Measurements from ENCODE around the gene DPP6.
"Not testable (repeated sequence)": the region's sequence is repeated elsewhere in the genome, so short reads cannot be mapped to it uniquely, and the experiment has no call there.

Gene DPP6

DNA sequence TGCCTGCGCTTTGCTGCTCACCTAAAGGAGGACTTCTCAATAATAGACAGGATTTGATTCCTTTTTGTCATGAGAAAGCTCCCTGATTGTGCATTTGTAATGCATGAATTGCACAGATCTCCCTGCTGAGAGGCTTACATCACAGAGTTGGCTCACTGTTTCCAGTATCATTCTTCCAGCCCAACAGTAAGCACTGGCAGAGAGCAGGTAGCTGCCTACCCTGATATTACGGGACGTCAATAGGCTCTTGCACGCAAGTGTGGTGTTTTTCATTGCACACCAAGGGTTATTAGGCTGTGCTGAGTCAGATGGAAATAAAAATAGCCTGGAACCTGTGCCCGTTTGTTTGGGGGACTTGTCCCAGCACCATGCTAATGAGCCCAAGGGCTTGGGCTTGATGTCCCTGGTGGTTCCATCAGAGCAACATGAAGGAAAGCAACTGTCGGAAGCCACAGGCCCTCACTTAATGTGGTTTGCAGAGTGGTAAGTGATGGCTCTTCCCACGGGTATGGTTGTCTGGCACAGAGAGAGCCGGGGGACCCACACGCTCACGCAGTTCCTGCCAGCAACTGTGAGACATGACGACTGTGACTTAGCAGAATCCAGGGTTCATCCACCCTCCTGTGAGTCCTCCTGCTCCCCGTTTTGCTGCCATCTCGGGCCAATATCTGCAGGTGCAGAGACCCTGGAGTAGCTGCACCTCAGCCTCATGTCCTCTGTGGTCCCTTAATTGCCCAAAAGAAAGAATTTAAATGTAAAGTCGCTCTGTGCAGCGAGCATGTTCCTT lies 20.4 kb downstream of the DPP6 start:
- not testable (repeated sequence) for DNase-seq (ENCODE audit: low read depth in 2 of 2, low spot score in 1 of 2)

- DNase-seq (ENCODE audit: low read depth in 2 of 2, low spot score in 1 of 2) = not testable (repeated sequence)
These were observed 26.3 kb downstream of the DPP6 start for GRCh38 chr7:154078523-154078922.

GRCh38 chr7:154080249-154080648 lies 28.1 kb downstream of the DPP6 start:
- not testable (repeated sequence) for DNase-seq (ENCODE audit: low read depth in 2 of 2, low spot score in 1 of 2)

DNA sequence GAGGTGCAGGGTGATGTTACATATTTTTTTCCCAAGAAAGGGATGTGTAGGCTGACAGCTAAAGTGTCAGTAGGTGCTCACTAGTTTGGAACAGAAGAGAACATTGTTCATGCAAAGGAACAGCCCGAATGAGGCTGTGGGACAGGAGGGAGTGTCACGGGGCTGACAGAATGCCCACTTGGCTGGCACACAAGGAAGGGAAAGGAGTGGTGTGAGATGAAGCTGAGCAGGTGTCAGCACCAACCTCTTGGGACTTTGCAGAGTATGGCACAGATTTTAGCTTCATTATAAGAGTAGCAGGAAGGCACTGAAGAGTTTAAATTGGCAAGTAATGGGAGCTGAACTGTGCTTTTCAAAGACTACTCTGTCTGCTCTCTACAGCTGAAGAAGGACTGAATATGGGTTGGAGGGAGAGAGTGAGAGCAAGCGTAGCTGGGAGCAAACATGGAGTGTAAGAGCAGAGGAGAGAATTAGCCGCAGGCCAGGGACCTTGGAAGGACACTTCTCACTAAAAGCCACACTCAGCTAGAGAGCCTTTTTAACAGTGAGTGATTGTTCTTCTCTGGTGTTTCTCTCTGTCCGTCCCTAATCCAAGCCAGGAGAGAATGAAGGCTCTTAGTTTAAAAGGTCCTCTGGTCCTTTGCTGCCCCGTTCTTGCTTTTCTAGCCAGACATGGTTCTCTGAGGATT lies 35.0 kb downstream of the DPP6 start:
- DNase-seq (ENCODE audit: low read depth in 2 of 2, low spot score in 1 of 2) = not testable (repeated sequence)

- not testable (repeated sequence) for DNase-seq (ENCODE audit: low read depth in 2 of 2, low spot score in 1 of 2)
These were observed 39.9 kb downstream of the DPP6 start for GRCh38 chr7:154092093-154092492.

- DNase-seq (ENCODE audit: low read depth in 2 of 2, low spot score in 1 of 2) = not testable (repeated sequence)
These were observed 43.0 kb downstream of the DPP6 start for GRCh38 chr7:154095201-154095600.

DNA sequence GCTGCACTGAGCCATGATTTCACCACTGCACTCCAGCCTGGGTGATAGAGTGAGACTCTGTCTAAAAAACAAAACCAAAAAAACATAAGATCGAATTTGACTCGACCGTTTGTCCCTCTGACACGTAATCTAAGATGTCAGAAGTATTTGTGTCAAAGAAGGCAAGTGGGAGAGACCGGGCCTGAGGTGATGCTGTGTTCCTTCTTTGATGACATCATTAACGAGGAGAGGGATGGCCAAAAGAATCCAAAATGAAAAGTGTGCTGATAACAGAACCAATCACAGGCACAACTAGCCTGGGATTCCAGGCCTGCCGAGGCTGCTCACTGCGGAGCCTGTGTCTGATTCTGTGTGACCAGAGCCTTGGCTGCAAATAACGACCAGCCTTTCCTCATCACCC lies 52.9 kb downstream of the DPP6 start:
- not testable (repeated sequence) for DNase-seq (ENCODE audit: low read depth in 2 of 2, low spot score in 1 of 2)

DNA sequence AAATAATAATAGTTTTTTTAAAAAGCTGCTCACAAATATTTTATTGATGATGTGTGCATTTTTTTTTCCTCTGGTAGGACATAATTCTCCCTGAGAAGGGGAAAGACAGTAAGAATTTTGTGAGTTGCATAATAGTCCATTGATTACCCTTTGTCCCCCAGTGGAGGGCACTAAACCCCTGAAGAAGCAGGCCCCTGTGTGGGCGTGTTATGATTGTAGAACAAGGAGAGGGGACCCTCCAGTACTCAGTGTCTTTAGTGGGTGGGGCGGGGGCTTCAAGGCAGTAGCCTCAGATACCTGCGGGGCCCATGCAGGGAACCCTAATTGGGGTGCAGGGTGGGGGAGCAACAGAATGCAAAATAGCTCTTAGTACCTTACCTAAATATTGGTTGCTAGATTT lies 57.4 kb downstream of the DPP6 start:
- not testable (repeated sequence) for DNase-seq (ENCODE audit: low read depth in 2 of 2, low spot score in 1 of 2)

DNA sequence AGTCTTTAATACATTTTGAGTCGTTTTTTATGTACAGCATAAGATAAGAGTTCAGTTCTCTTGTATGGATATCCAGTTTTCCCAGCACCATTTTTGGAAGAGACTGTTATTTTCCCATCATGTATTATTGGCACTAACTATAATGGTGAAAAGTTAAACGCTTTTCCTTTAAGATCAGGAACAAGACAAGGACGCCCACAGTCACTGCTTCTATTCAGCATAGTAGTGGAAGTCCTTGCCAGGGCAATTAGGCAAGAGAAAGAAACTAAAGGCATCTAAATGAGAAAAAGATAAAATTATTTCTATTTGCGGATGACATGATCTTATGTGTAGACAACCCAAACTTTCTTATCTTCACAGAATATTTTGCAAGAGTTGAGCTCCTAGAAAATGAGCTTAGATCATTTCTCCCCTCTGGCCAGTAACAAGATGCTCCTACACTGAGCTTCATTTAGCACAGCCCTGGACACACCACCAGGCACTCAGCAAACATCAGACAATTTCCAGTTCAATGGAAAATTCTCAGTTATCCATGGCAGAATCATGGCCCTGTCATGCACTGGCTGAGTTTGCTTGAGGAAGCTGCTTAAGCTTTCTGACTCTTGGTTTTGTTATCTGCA lies 61.6 kb downstream of the DPP6 start:
- DNase-seq (ENCODE audit: low read depth in 2 of 2, low spot score in 1 of 2) = not testable (repeated sequence)

- not testable (repeated sequence) for DNase-seq (ENCODE audit: low read depth in 2 of 2, low spot score in 1 of 2)
These were observed 65.5 kb downstream of the DPP6 start for GRCh38 chr7:154117411-154118390.

DNA sequence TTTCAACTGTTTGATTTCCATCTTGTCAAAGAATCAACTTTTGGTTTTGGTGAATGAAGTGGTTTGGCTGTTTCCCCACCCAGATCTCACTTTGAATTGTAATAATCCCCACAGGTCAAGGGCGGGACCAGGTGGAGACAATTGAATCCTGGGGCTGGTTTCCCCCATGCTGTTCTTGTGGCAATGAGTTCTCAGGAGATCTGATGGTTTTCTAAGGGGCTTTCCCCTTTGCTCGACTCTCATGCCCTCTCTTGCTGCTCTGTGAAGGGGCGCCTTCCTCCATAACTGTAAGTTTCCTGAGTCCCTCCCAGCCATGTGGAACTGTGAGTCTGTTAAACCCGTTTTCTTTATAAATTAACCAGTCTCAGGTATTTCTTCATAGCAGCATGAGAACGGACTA lies 68.6 kb downstream of the DPP6 start:
- not testable (repeated sequence) for DNase-seq (ENCODE audit: low read depth in 2 of 2, low spot score in 1 of 2)

DNA sequence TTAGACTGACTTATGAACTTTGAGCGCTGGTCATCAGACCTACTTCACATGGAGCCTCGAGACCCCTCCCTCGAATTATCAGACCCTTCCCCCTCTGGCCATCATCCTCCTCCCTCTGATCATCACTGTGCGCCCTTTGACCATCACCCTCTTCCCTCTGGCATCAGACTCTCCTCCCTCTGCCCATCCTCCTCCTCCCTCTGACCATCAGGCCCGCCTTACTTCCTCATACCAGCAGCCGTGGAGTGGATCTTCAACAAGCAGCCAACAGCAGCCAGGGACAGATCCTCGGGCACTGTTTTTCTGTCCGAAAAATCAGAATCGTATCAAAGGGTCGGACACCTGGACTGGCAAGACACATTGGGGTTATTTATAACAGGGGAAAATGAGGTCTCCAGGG lies 70.5 kb downstream of the DPP6 start:
- not testable (repeated sequence) for DNase-seq (ENCODE audit: low read depth in 2 of 2, low spot score in 1 of 2)

GRCh38 chr7:154123397-154123796 lies 71.2 kb downstream of the DPP6 start:
- DNase-seq (ENCODE audit: low read depth in 2 of 2, low spot score in 1 of 2) = not testable (repeated sequence)

DNA sequence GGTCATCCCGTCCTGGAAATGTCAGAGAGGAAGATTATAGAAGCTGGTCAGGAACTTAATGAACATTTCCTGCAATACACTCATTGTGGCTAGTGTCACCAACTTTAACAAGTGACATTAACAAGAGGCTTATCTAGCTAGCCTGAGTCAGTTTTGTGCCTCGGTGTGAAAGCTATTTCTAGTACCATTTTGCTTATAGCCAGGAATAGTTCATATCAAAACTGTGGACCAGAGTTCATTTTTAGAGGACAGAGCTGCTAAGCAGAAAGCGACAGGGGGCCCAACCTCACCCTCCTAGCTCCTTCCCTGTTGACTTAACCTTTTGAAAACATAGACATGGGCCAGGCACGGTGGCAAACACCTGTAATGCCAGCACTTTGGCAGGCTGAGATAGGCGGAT lies 76.9 kb downstream of the DPP6 start:
- DNase-seq (ENCODE audit: low read depth in 2 of 2, low spot score in 1 of 2) = not testable (repeated sequence)

DNA sequence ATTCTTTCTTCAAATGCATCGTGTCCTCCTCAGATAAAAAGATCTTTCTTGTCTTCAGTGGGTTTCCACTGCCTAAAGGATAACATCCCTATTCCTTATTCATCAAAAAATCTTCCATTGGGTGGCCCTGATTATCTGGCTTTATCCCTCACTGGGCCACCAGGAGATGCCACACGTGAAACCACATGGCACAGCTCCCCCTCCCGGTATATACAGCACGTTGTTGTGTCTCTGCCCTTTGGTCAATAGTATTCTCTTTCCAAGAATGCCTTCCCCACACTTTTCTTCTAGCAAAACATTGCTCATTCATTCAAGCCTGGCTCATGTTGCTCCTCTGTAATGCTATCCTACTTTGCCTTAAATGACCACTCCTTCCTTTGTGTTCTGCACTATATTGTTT lies 80.4 kb downstream of the DPP6 start:
- not testable (repeated sequence) for DNase-seq (ENCODE audit: low read depth in 2 of 2, low spot score in 1 of 2)

DNA sequence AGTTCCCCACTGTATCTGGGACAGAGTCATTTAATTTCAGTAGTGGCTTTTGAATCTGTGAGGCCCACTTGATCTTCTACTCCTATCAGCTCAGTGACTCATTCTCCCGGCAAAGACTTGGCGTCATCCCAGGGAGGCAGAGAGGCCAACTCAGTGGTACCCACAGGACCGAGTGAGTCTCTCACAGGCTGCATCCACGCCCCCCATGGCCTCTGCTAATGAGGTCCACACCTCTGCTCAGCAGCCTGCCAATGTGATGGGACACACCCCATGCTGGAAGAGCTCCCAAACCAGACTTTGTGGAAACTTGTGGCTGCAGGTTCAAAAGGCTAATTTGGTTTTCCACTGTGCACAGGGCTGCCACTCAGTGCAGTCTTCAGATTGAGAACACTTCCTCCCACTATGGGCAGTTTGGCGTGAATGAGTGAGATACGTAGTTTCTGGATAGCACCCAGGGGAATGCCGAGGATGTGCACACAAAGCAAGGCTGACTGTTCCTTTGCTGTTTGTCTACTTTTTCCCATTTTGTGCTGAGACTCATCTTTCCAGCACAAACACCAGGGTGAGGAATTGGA lies 81.6 kb downstream of the DPP6 start:
- not testable (repeated sequence) for DNase-seq (ENCODE audit: low read depth in 2 of 2, low spot score in 1 of 2)

DNA sequence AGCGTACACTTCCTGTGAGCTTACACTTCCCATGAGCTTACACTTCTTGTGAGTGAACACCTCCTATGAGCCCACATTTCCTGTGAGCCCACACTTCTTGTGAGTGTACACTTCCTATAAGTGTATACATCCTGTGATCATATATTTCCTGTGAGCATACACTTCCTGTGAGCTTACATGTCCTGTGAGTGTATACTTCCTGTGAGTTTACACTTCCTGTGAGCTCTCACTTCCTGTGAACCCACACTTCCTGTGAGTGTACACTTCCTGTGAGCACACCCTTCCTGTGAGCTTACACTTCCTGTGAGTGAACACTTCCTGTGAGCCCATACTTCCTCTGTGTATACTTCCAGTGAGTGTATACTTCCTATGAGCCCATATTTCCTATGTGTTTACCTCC lies 82.5 kb downstream of the DPP6 start:
- not testable (repeated sequence) for DNase-seq (ENCODE audit: low read depth in 2 of 2, low spot score in 1 of 2)

GRCh38 chr7:154135646-154136045 lies 83.4 kb downstream of the DPP6 start:
- not testable (repeated sequence) for DNase-seq (ENCODE audit: low read depth in 2 of 2, low spot score in 1 of 2)

DNA sequence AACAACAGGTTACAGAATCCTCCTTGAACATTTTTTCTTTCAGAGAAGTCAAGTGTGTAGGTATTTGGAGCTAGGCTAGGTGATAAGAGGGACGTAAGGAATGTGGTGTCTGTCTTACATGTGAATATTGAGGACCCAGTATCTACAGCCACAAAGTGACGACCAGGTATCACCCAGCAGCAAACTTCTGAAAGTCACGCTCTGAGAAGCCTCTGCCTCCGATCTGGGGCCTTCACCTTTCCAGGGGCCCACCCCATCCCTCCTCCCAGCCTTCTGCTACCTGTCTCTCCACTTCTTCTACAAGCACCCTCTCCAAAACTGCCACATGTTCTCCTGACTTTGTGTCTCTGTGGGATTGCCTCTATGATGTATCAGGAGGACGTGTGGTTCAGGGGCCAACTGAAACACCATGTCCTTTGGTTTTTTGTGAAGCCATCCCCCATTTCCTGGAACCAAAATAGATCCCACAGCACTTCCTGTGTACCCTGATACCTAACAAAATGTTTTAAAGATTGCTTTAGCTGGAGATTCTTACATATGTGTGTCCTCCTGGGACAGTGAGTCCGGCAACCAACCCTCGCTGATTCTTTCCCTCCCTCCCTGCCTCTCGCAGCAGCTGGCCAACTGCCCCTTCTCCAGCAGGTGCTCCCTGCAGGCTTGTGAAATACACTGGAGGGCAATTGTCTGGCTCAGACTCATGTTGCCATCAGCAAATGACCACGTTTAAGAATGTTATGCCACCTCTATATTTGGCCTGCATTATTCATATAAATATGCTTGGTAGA lies 93.9 kb downstream of the DPP6 start:
- not testable (repeated sequence) for DNase-seq (ENCODE audit: low read depth in 2 of 2, low spot score in 1 of 2)

- DNase-seq (ENCODE audit: low read depth in 2 of 2, low spot score in 1 of 2) = not testable (repeated sequence)
These were observed 94.5 kb downstream of the DPP6 start for GRCh38 chr7:154146707-154147038.

All from stimulated activated CD8-positive, alpha-beta memory T cell treated with anti-CD3 and anti-CD28 coated beads, Interleukin-4, amount 100 ng/mL, for 4 hours (primary cell).